K562 (cell line): ENCODE data around the gene IRF4. TPM values are rescaled to one million over a fixed set of nuclear protein-coding genes. Genes with fewer than 3 reads are reported as not detected.

Experiments used
- ATAC-seq: fragments of 200-7000 bp; cut with Tn5 transposase; 3 replicates; pipeline ENCODE4 v1.9.1; 2020; ENCODE audit warnings: moderate library complexity
- BruUV-seq: library from RNA; stranded (reverse); fragments of 400-500 nt; replicated peaks from 2 replicates; lab custom pipeline; 2021; lab: Mats Ljungman, UMichigan
- CTCF ChIA-PET: fragments of 300-600 bp; formaldehyde crosslinking; extraction: SDS; loops from one replicate; lab custom pipeline; 2021; ENCODE audit warnings: low intra/inter-chr PET ratio; lab: Yijun Ruan, JAX
- POLR2A ChIA-PET: fragments of 300-600, 350-650 bp; sonication (Branson Sonifier 250); formaldehyde crosslinking; extraction: SDS; loops from one replicate; lab custom pipeline; 2021; ENCODE audit warnings: antibody characterized with exemption, inconsistent platforms; lab: Yijun Ruan, JAX
- DNase-seq, 4 experiments: peaks; one replicate each; pipeline versions ENCODE4 v3.0.0 to v3.0.0-alpha.2; 2011 to 2018; ENCODE audit warnings: low spot score in 3 of 4, mixed read lengths in 3 of 4; ENCODE audit errors: extremely low read depth in 1 of 4
- FAIRE-seq: peaks from 2 replicates; lab custom pipeline; 2011; peaks lifted over from hg19 to GRCh38; lab: Jason Lieb, UNC
- H2AFZ ChIP-seq: 2 replicates; pipeline ENCODE4 v1.6.0; 2011; ENCODE audit warnings: low read depth, low read length, control low read depth, inconsistent platforms
- H3K27ac ChIP-seq: fragments of 200-600 bp; 3 replicates; pipeline ENCODE4 v1.8.0; 2011; ENCODE audit warnings: low read depth, mild to moderate bottlenecking, control low read depth, inconsistent platforms, low read length, moderate library complexity, mixed read lengths; ENCODE audit errors: extremely low read depth
- H3K27me3 ChIP-seq, 2 experiments: fragments of 300-600 bp in 1 of 2; 2 replicates in 1 of 2; 3 replicates in 1 of 2; pipeline versions ENCODE4 v1.6.0 to v1.8.0; 2011; ENCODE audit warnings: inconsistent platforms in 2 of 2, low read length in 2 of 2, mild to moderate bottlenecking in 1 of 2, mixed read lengths in 1 of 2, moderate library complexity in 1 of 2; ENCODE audit not compliant: control insufficient read depth in 2 of 2, insufficient read depth in 2 of 2
- H3K36me3 ChIP-seq: fragments of 300-600 bp; 3 replicates; pipeline ENCODE4 v1.8.0; 2011; ENCODE audit warnings: mild to moderate bottlenecking, low read length, inconsistent platforms; ENCODE audit not compliant: control insufficient read depth, insufficient read depth
- H3K4me1 ChIP-seq, 2 experiments: fragments of 200-600 bp in 1 of 2; replicated peaks in 1 of 2; 2 replicates in 1 of 2; 3 replicates in 1 of 2; pipeline versions ENCODE4 v1.5.1 to v1.8.0; 2011; ENCODE audit warnings: inconsistent platforms in 2 of 2, low read length in 2 of 2, mild to moderate bottlenecking in 1 of 2, mixed read lengths in 1 of 2, moderate library complexity in 1 of 2; ENCODE audit not compliant: control insufficient read depth in 2 of 2, insufficient read depth in 2 of 2
- H3K4me2 ChIP-seq: 2 replicates; pipeline ENCODE4 v1.6.1; 2011; ENCODE audit warnings: low read length, control low read depth, inconsistent platforms, mixed read lengths; ENCODE audit not compliant: insufficient read depth
- H3K4me3 ChIP-seq: fragments of 200-600 bp; sonication (generic), shearing (Covaris generic); 2 replicates; pipeline ENCODE4 v1.5.1; 2016; ENCODE audit warnings: control low read depth, inconsistent platforms
- H3K79me2 ChIP-seq: fragments of 200-600 bp; 3 replicates; pipeline ENCODE4 v1.8.0; 2011; ENCODE audit warnings: low read length, inconsistent platforms; ENCODE audit not compliant: control insufficient read depth, insufficient read depth
- H3K9ac ChIP-seq, 2 experiments: 2 replicates each; pipeline versions ENCODE4 v1.6.0 to v1.6.1; 2011; ENCODE audit warnings: low read depth in 2 of 2, low read length in 2 of 2, control low read depth in 1 of 2, inconsistent platforms in 1 of 2, mild to moderate bottlenecking in 1 of 2, mixed read lengths in 1 of 2; ENCODE audit not compliant: insufficient read depth in 1 of 2
- H3K9me1 ChIP-seq: one replicate; pipeline ENCODE4 v1.6.0; 2011; ENCODE audit warnings: inconsistent platforms, mild to moderate bottlenecking, low read length, moderate library complexity; ENCODE audit not compliant: control insufficient read depth, insufficient read depth
- H3K9me3 ChIP-seq: replicated peaks from 2 replicates; pipeline ENCODE4 v1.5.1; 2011; ENCODE audit warnings: low read depth, low read length, inconsistent platforms; ENCODE audit not compliant: control insufficient read depth, insufficient read depth
- H4K20me1 ChIP-seq: replicated peaks from 2 replicates; pipeline ENCODE4 v1.6.1; 2011; ENCODE audit warnings: low read length, inconsistent platforms, mixed read lengths; ENCODE audit not compliant: control insufficient read depth, insufficient read depth
- EZH2 ChIP-seq: IDR thresholded peaks from 2 replicates; pipeline ENCODE4 v1.6.1; 2012; ENCODE audit warnings: low read depth, mild to moderate bottlenecking, inconsistent platforms, low read length, borderline replicate concordance
- RERE ChIP-seq: sonication (generic); formaldehyde crosslinking; IDR thresholded peaks from 2 replicates; pipeline ENCODE4 v1.8.0; 2023; ENCODE audit warnings: missing genetic modification reagents, mild to moderate bottlenecking, borderline replicate concordance
- WGBS: fragments of 100-300 bp; shearing (Covaris generic); methylation state at CpG from one replicate; pipeline ENCODE4 v1.1.6; 2016; ENCODE audit warnings: low coverage, mixed read lengths; ENCODE audit not compliant: insufficient coverage; ENCODE audit errors: missing lambda C conversion rate; 5-methylcytosine and 5-hydroxymethylcytosine counted together
- in situ Hi-C: fragments of 300-500 bp; cut with MboI; formaldehyde crosslinking; loops from 4 replicates; pipeline ENCODE4 v1.15.0; 2018; ENCODE audit warnings: inconsistent platforms, mixed read lengths
- intact Hi-C: fragments of 100-400 bp; cut with micrococcal nuclease; formaldehyde crosslinking; loops from 2 replicates; pipeline ENCODE4 v1.14.2; 2022
- polyA plus RNA-seq, 8 experiments: library from polyadenylated mRNA; depleted of rRNA in 4 of 8; stranded (reverse) in 5 of 8; unstranded in 3 of 8; fragments of >200 nt; fragmentation: Nextera tagmentation in 2 of 8; fragmentation: Illumina TruSeq in 1 of 8; extraction: Ambion mirVana in 2 of 8; extraction: Trizol in 1 of 8; gene quantifications; 2 replicates each; pipeline versions ENCODE4 v1.2.1 to v1.2.3, GENCODE V29; 2011 to 2014; ENCODE audit warnings: inconsistent platforms in 1 of 8, missing spikeins in 1 of 8
- total RNA-seq, 7 experiments: library from RNA; depleted of rRNA in 6 of 7; stranded (reverse); fragments of >200 nt in 6 of 7; fragmentation: Illumina TruSeq in 2 of 7; extraction: Trizol in 2 of 7; gene quantifications; 2 replicates each; pipeline versions ENCODE4 v1.2.1 to v1.2.3, GENCODE V29; 2011 to 2021; ENCODE audit warnings: low replicate concordance in 1 of 7

The IRF4 gene
- total and polyA plus RNA-seq, 9 of the 15 experiments (the other 6 are each of a cell fraction or from before 2014, with no cell fraction given) = 0.05 to 0.33 (median 0.09) TPM; not detected in 6

- TF ChIP-seq RERE (CRISPR knock-in tag) = no peak
- peak; percentile 84; the same call in 1 of the 2 replicates for TF ChIP-seq EZH2
- H3K27ac ChIP-seq = no peak overlapping the region
- H3K9ac ChIP-seq = no peak overlapping the region
- ChIA-PET POLR2A (no interaction called here), CTCF (no interaction called here)
- no peak overlapping the region for H3K4me2 ChIP-seq
- H3K79me2 ChIP-seq = no peaks in the 10 kb centered on the region
- H3K9me1 ChIP-seq = no peaks in the 10 kb centered on the region
- H3K27me3 ChIP-seq = peaks cover 44 to 77% of the 10 kb centered on the region in 2 experiments
- no peaks in the 10 kb centered on the region for H4K20me1 ChIP-seq
- DNase-seq (no peak), ATAC-seq (0 out of 3 replicates have a peak, but pooled peaks have one; percentile 20), FAIRE-seq (no peak)
- no peak overlapping the region for H2AFZ ChIP-seq
- in situ Hi-C loops (no loop called here), intact Hi-C loops (no loop called here)
- H3K9me3 ChIP-seq = no peaks in the 10 kb centered on the region
- no TSS peak for BruUV-seq
- H3K4me3 ChIP-seq = no peak overlapping the region
- H3K4me1 ChIP-seq = peaks cover 0 to 7% of the 10 kb centered on the region in 2 experiments; a peak in 2 of 5 replicates
- 2% methylated on average over 14 of the region's 14 CpGs for WGBS
- no peaks in the 10 kb centered on the region for H3K36me3 ChIP-seq
These were observed 42.6 kb downstream of the IRF4 start for GRCh38 chr6:434051-434705.
